ENCODE data around the gene KCNJ6. TPM values are rescaled to one million over a fixed set of nuclear protein-coding genes. Genes with fewer than 3 reads are reported as not detected.
A peak's percentile ranks its signal among the peaks of the same experiment; 100 is the strongest.

KCNJ6 gene
- total and polyA plus RNA-seq, 8 donors = under 0.01 to 1.3 (median 0.29) TPM; not detected in 3

DNA sequence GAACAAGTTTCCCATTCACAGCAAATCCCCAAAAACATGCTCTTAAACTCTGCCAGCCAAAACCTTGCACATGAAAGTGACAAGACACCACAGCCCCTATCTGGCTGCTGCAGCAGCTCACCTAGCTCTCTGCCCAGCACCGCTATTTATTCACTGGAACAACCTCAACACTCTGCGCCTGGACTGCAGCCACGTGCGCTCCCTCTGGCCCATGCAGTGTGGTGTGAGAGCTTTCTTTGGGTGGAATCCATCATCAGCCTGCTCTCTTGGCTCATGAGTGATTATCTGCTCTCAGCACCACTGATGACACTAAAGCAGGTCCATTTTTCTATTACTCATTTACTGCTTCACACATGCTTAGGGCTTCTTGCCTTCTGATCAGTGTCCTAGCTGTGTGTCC, 11.4 kb downstream of the KCNJ6 start:
- 48 to 71% (median 69%) methylated on average over 4 of the region's 4 CpGs for WGBS, 5 donors
- no peaks in the 10 kb centered on the region for H3K9me3 ChIP-seq
- H3K4me3 ChIP-seq = no peak overlapping the region
- H3K27me3 ChIP-seq = peaks cover 0 to 37% (median 4%) of the 10 kb centered on the region in 3 donors
- TF ChIP-seq POLR2A (IDR thresholded peaks at IDR 0.05) (no peak), POLR2AphosphoS5 (IDR thresholded peaks at IDR 0.05) (no peak), EP300 (IDR thresholded peaks at IDR 0.05) (no peak)
- TF ChIP-seq, protein P1, sequence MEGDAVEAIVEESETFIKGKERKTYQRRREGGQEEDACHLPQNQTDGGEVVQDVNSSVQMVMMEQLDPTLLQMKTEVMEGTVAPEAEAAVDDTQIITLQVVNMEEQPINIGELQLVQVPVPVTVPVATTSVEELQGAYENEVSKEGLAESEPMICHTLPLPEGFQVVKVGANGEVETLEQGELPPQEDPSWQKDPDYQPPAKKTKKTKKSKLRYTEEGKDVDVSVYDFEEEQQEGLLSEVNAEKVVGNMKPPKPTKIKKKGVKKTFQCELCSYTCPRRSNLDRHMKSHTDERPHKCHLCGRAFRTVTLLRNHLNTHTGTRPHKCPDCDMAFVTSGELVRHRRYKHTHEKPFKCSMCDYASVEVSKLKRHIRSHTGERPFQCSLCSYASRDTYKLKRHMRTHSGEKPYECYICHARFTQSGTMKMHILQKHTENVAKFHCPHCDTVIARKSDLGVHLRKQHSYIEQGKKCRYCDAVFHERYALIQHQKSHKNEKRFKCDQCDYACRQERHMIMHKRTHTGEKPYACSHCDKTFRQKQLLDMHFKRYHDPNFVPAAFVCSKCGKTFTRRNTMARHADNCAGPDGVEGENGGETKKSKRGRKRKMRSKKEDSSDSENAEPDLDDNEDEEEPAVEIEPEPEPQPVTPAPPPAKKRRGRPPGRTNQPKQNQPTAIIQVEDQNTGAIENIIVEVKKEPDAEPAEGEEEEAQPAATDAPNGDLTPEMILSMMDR (IDR thresholded peaks at IDR 0.05) = no peak
- no peak overlapping the region for H3K27ac ChIP-seq
- H3K4me1 ChIP-seq = no peaks in the 10 kb centered on the region
- no peak for DNase-seq
- intact Hi-C loops (cut with DNase I; ENCODE audit: low total_unique reads) = no loop called here
- no peaks in the 10 kb centered on the region for H3K36me3 ChIP-seq

DNA sequence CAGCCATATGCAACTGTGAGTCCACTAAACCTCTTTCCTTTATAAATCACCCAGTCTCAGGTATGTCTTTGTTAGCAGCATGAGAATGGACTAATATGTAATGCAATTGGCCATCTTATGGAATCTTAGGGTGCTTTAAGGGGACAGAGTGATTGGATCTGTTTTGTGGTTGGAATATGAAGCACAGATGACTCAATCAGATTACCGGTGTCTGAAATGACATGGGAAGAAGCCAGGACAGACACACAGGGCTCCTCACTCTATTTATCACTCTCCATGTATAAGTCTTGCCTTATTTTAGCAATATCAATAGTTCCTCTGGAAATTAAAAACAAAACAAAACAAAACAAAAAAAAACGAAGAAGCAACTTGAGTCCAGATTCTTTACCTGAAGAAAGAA, 12.9 kb downstream of the KCNJ6 start:
- TF ChIP-seq POLR2A (IDR thresholded peaks at IDR 0.05) = no peak
- TF ChIP-seq POLR2AphosphoS5 (IDR thresholded peaks at IDR 0.05) = no peak
- no peak for TF ChIP-seq EP300 (IDR thresholded peaks at IDR 0.05)
- no peaks in the 10 kb centered on the region for H3K36me3 ChIP-seq
- intact Hi-C loops (cut with DNase I; ENCODE audit: low total_unique reads) = no loop called here
- WGBS, 5 donors = 66 to 86% (median 82%) methylated on average over 2 of the region's 2 CpGs
- no peaks in the 10 kb centered on the region for H3K9me3 ChIP-seq
- no peak for DNase-seq
- H3K27me3 ChIP-seq = peaks cover 0 to 28% (median 4%) of the 10 kb centered on the region in 3 donors
- H3K27ac ChIP-seq = no peak overlapping the region
- H3K4me3 ChIP-seq = no peak overlapping the region
- no peaks in the 10 kb centered on the region for H3K4me1 ChIP-seq

DNA sequence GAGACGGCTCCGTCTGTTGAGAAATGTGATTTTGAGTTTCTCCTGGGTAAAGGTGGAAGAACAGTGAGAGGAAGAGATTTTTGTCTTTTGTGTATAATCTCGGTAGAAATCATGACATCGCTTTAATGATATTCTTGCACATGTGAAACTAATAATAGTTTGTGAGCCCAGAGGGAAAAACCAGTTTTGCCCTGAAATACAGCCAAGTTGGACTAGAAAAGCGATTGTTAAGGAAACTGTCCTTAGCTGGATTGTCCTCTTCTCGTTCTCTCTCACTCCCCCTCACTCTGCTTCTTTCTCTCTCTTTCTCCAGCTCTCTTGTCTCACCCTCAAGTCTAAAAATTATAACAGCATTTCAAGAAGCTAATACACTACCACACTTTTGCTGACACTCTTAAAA, 17.1 kb downstream of the KCNJ6 start:
- Histone ChIP-seq H3K4me1 (no peaks in the 10 kb centered on the region), H3K36me3 (no peaks in the 10 kb centered on the region), H3K9me3 (no peaks in the 10 kb centered on the region), H3K27ac (no peak overlapping the region), H3K27me3 (peaks cover 0 to 28% (median 8%) of the 10 kb centered on the region in 3 donors), H3K4me3 (no peak overlapping the region)
- peak in 1 of 2 donors; percentile 11 for DNase-seq
- 57 to 76% (median 65%) methylated on average over 6 of the region's 6 CpGs for WGBS, 5 donors
- TF ChIP-seq POLR2AphosphoS5 (IDR thresholded peaks at IDR 0.05) (no peak), POLR2A (IDR thresholded peaks at IDR 0.05) (no peak), EP300 (IDR thresholded peaks at IDR 0.05) (no peak)
- TF ChIP-seq, protein P1 (IDR thresholded peaks at IDR 0.05) = no peak
- intact Hi-C loops (cut with DNase I; ENCODE audit: low total_unique reads) = no loop called here

DNA sequence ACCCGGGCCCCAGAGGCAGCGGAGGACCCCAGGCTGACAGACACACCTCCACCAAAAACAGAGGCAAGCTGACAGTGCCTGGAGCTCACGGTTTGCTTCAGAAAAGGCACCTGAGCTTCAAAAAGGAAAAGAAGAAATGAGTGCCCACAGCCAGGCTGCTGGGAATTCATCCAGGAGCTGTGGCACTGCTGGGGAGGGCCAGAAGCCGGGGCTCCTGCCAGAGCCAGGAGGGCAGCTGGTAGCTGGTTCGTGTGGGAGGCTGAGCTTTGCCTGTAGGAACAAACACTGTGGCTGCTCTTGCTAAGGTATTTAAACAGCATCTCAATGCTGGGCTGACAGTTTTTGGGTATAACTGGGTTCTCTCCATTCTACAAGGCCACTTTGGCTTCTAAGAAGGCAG, 19.5 kb downstream of the KCNJ6 start:
- H3K27ac ChIP-seq = no peak overlapping the region
- H3K4me3 ChIP-seq = no peak overlapping the region
- no peak for DNase-seq
- H3K9me3 ChIP-seq = no peaks in the 10 kb centered on the region
- no peaks in the 10 kb centered on the region for H3K36me3 ChIP-seq
- no peak for TF ChIP-seq EP300 (IDR thresholded peaks at IDR 0.05)
- TF ChIP-seq POLR2AphosphoS5 (IDR thresholded peaks at IDR 0.05) = no peak
- TF ChIP-seq POLR2A (IDR thresholded peaks at IDR 0.05) = no peak
- TF ChIP-seq, protein P1 (IDR thresholded peaks at IDR 0.05) = no peak
- WGBS, 5 donors = 40 to 67% (median 57%) methylated on average over 3 to 5 of the region's 5 CpGs
- H3K4me1 ChIP-seq = no peaks in the 10 kb centered on the region
- intact Hi-C loops (cut with DNase I; ENCODE audit: low total_unique reads) = no loop called here
- H3K27me3 ChIP-seq = peaks cover 0 to 23% (median 8%) of the 10 kb centered on the region in 3 donors

DNA sequence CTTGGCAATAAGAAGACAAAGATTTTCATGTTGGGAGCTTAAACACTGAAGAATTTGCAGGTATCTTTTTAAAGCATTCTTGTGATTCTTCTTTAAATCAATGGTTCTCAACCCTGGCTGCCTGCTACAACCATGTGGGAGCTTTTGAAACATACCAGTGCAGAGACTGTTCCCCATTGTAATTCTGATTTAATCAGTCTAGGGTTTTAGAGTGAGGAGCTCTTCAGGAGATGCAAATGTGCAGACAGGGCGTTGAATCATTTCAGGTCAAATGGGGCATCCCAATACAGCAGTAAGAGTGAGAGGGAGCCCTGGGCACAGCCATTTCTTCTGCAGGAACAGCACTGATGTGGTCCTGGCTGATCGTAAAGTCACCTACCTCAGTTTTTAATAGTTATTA, 24.3 kb downstream of the KCNJ6 start:
- peaks cover 0 to 18% (median 3%) of the 10 kb centered on the region in 3 donors for H3K27me3 ChIP-seq
- DNase-seq = no peak
- no peaks in the 10 kb centered on the region for H3K36me3 ChIP-seq
- H3K4me3 ChIP-seq = no peak overlapping the region
- intact Hi-C loops (cut with DNase I; ENCODE audit: low total_unique reads) = no loop called here
- TF ChIP-seq POLR2AphosphoS5 (IDR thresholded peaks at IDR 0.05) (no peak), EP300 (IDR thresholded peaks at IDR 0.05) (no peak), POLR2A (IDR thresholded peaks at IDR 0.05) (no peak)
- TF ChIP-seq, protein P1 (IDR thresholded peaks at IDR 0.05) = no peak
- no peaks in the 10 kb centered on the region for H3K9me3 ChIP-seq
- no peak overlapping the region for H3K27ac ChIP-seq
- 51 to 72% (median 63%) methylated on average over 2 of the region's 2 CpGs for WGBS, 5 donors
- H3K4me1 ChIP-seq = no peaks in the 10 kb centered on the region
